Activated B cell treated with CpG ODN at 0.5 μM for 24 hours (primary cell): ENCODE measurements around the gene ORAI3. TPM values are rescaled to one million over a fixed set of nuclear protein-coding genes. Genes with fewer than 3 reads are reported as not detected.
"Not testable (repeated sequence)": the region's sequence is repeated elsewhere in the genome, so short reads cannot be mapped to it uniquely, and the experiment has no call there.

Experiments used
- ATAC-seq: fragments of 200-7000 bp; cut with Tn5 transposase; one replicate; pipeline ENCODE4 v1.10.0; 2021; ENCODE audit warnings: low read depth, mild to moderate bottlenecking, moderate library complexity
- CTCF ChIA-PET: fragments of 350-600 bp; sonication (Branson Sonifier 250); formaldehyde crosslinking; loops from one replicate; lab custom pipeline; 2021; ENCODE audit warnings: antibody characterized with exemption; lab: Charles Lee
- POLR2A ChIA-PET: fragments of 350-600 bp; sonication (Branson Sonifier 250); formaldehyde crosslinking; loops from one replicate; lab custom pipeline; 2021; ENCODE audit warnings: antibody characterized with exemption; lab: Charles Lee
- DNase-seq: peaks from one replicate; pipeline ENCODE4 v3.0.0; 2022
- H3K27ac Mint-ChIP-seq: one replicate; pipeline ENCODE4 v1.8.0; 2020; ENCODE audit warnings: mixed read lengths
- H3K27me3 Mint-ChIP-seq: one replicate; pipeline ENCODE4 v1.8.0; 2021; ENCODE audit warnings: mixed read lengths
- H3K36me3 Mint-ChIP-seq: one replicate; pipeline ENCODE4 v1.8.0; 2021; ENCODE audit warnings: low read depth, mixed read lengths
- H3K4me1 Mint-ChIP-seq: one replicate; pipeline ENCODE4 v1.8.0; 2021; ENCODE audit warnings: mixed read lengths
- H3K4me3 Mint-ChIP-seq: one replicate; pipeline ENCODE4 v1.8.0; 2020; ENCODE audit warnings: mild to moderate bottlenecking, mixed read lengths
- H3K9me3 Mint-ChIP-seq: one replicate; pipeline ENCODE4 v1.8.0; 2020; ENCODE audit warnings: mixed read lengths
- intact Hi-C: fragments of 100-400 bp; cut with micrococcal nuclease; formaldehyde crosslinking; loops from one replicate; pipeline ENCODE4 v1.15.1; 2024
- total RNA-seq: library from RNA; stranded (reverse); gene quantifications from 2 replicates; pipeline ENCODE4 v1.2.3, GENCODE V29; 2022
- TF ChIP-seq, protein P1 (sequence below): fragments of 200-600 bp; IDR thresholded peaks from one replicate; pipeline ENCODE4 v1.8.0; 2022; ENCODE audit warnings: antibody characterized with exemption, mild to moderate bottlenecking

The ORAI3 gene
- total RNA-seq, 1 donor from 2014 or later: 30.6 TPM

DNA sequence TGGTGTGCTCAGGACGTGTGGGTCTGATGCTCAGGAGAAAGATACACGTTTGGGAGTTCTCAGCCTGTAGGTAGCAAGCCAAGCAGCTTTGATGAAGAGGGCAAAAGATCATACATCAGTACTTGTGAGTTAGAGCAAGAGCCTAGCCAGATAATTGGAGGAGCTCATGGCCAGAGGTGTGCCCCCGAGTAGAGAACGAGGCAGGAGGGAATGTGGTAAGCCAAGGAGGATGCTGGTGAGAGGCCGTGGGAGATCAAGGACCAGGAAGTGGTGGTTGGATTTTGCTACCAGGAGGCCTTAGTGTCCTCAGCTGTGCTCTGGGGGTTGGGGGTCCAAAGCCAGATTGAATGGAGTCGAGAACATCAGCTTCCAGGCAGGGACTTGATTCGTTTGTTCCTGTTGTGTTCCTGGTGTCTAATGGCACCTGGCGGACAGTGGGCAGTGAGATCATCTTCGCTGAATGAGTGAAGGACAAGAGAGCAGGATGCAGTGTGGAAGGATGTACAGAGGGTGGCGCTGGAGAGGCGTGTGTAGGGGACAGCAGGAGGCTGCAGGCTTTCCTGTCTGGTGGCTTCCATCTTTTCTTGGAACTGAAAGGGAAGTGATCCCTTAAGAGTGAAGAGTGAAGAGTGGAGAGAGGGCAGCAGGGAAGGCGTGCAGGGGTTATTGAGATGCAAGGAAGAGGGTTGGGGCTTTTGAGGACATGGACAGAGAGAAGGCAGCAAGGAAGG lies 13.9 kb upstream of the ORAI3 start:
- ATAC-seq: peak; percentile 37
- H3K27me3 Mint-ChIP-seq: no peaks in the 10 kb centered on the region
- DNase-seq: no peak
- H3K9me3 Mint-ChIP-seq: no peaks in the 10 kb centered on the region
- intact Hi-C loops: no loop called here
- no peak overlapping the region for H3K4me3 Mint-ChIP-seq
- TF ChIP-seq, protein P1, sequence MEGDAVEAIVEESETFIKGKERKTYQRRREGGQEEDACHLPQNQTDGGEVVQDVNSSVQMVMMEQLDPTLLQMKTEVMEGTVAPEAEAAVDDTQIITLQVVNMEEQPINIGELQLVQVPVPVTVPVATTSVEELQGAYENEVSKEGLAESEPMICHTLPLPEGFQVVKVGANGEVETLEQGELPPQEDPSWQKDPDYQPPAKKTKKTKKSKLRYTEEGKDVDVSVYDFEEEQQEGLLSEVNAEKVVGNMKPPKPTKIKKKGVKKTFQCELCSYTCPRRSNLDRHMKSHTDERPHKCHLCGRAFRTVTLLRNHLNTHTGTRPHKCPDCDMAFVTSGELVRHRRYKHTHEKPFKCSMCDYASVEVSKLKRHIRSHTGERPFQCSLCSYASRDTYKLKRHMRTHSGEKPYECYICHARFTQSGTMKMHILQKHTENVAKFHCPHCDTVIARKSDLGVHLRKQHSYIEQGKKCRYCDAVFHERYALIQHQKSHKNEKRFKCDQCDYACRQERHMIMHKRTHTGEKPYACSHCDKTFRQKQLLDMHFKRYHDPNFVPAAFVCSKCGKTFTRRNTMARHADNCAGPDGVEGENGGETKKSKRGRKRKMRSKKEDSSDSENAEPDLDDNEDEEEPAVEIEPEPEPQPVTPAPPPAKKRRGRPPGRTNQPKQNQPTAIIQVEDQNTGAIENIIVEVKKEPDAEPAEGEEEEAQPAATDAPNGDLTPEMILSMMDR: no peak
- H3K4me1 Mint-ChIP-seq: peaks cover 7% of the 10 kb centered on the region
- no peak overlapping the region for H3K27ac Mint-ChIP-seq
- POLR2A ChIA-PET: no interaction called here
- CTCF ChIA-PET: no interaction called here
- H3K36me3 Mint-ChIP-seq: peaks cover 26% of the 10 kb centered on the region

DNA sequence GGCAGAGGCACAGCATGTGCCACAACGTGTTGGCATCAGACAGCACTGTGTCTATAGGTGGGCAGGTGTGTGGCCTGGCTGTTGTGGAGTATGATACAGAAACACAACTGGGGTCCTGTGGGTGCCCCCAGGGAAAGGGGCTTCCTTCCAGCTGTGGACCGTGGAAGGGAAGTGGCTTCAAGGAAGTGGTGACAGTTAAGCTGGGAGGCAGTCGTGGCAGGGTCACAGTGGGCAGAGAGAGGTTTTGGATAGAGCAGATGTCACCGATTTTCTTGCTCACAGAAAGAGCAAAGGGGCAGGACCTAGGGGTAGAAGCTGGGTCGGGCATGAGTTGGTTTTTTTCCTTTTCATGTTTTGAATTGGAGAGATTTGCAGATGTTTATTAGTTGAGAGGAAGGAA lies 11.2 kb upstream of the ORAI3 start:
- Mint-ChIP-seq H3K4me1 (peaks cover 20% of the 10 kb centered on the region), H3K27me3 (no peaks in the 10 kb centered on the region), H3K27ac (no peak overlapping the region), H3K9me3 (no peaks in the 10 kb centered on the region), H3K4me3 (no peak overlapping the region), H3K36me3 (peaks cover 10% of the 10 kb centered on the region)
- DNase-seq: no peak
- ATAC-seq: no peak
- intact Hi-C loops: no loop called here
- TF ChIP-seq, protein P1: no peak
- POLR2A ChIA-PET: interaction anchor here (0.5 kb wide), 1 partner anchor 125 kb away, joined by 3 read pairs; no protein-coding TSS in a partner anchor
- CTCF ChIA-PET: no interaction called here

DNA sequence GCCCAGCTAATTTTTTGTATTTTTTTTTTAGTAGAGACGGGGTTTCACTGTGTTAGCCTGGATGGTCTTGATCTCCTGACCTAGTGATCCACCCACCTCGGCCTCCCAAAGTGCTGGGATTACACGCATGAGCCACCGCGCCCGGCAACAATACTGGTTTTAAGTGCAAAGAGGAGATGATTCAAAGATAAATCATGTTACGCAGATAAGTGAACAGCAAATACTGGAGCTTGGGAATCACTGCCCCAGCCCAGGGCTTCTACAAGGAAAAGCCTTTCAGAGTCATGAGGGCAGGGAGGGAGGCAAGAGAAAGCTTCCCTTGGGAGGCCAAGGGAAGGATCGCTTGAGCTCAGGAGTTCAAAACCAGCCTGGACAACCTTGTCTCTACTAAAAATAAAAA lies 9.3 kb upstream of the ORAI3 start:
- ATAC-seq, DNase-seq, intact Hi-C loops, H3K27me3 Mint-ChIP-seq, H3K9me3 Mint-ChIP-seq, H3K27ac Mint-ChIP-seq, H3K4me3 Mint-ChIP-seq: not testable (repeated sequence)
- peaks cover 13% of the 10 kb centered on the region for H3K36me3 Mint-ChIP-seq
- CTCF ChIA-PET: interaction anchor here (1.4 to 4.2 kb wide), 2 partner anchors 11 to 95 kb away, joined by 3 to 40 read pairs; no protein-coding TSS in a partner anchor
- POLR2A ChIA-PET: interaction anchor here (0.7 to 1.3 kb wide), 2 partner anchors 237 to 276 kb away, joined by 4 read pairs; no protein-coding TSS in a partner anchor
- peaks cover 22% of the 10 kb centered on the region for H3K4me1 Mint-ChIP-seq

DNA sequence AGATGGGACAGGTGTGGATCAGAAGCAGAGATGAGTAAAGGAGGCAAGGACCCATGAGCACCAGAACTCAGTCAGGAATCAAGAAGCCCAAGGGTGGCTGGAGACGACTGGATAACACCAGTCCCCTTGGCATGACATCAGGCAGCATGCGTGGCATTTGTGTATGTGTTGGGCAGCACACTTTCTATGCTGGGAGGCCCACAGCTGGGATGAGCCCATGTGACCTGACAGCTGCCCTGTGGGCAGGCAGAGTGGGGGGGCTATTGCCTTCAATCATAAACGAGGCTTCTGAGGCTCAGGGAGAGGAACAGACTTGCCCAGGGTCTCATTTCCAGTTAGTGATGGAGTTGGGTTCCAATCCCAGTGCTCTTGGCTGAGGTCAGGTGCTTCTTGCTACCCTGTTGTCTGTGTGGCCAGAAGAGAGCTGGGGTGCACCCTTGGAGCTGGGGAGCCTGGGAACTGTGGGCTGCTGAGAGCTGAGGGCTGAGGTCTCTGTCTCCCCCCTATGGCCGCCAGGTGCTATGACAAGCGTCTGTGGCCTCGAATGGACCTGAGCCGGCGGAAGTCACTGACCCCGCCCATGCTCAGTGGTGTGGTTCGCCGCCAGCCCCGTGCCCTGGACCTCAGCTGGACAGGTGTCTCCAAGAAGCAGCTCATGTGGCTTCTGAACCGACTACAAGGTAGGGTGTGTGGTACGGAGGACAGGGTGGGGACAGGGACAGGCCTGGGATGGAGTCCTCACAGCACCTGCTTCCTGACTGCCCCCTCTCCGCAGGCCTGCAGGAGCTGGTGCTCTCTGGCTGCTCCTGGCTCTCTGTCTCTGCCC lies 7.1 kb upstream of the ORAI3 start:
- Mint-ChIP-seq H3K4me1 (peaks cover 22% of the 10 kb centered on the region), H3K9me3 (no peaks in the 10 kb centered on the region), H3K4me3 (peak overlapping the region; percentile 52), H3K36me3 (peaks cover 12% of the 10 kb centered on the region), H3K27ac (peak overlapping the region; percentile 63), H3K27me3 (no peaks in the 10 kb centered on the region)
- ChIA-PET CTCF (interaction anchor here (0.6 to 4.2 kb wide), 13 partner anchors 8 to 512 kb away, joined by 3 to 40 read pairs (median 4); partner anchors contain the start of gene DCTPP1), POLR2A (interaction anchor here (0.6 to 1.7 kb wide), 6 partner anchors 16 to 200 kb away, joined by 3 to 6 read pairs (median 4); partner anchors contain the start of genes KAT8, PHKG2 and SETD1A)
- peak; percentile 99 for ATAC-seq
- DNase-seq: peak; percentile 62
- TF ChIP-seq, protein P1: peak; percentile 62
- intact Hi-C loops: loop anchor here (1.0 kb wide), 3 partner anchors 8 to 98 kb away; no protein-coding TSS in a partner anchor

DNA sequence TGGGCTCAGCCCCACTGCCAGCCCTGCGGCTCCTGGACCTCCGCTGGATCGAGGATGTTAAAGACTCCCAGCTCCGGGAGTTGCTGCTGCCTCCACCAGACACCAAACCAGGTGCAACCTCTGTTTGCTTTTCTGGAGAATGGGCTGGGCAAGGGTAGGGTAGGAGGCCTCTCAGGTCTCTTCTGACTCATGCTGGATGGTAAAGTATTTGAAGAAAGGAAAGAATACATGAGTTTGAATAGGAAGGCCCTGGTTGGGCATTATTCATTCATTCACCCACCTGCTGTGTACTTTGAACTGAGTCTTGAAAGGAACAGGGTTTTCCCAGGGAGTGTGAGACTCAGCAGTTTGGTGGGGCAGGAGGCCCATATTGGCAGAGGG lies 6.5 kb upstream of the ORAI3 start:
- POLR2A ChIA-PET: interaction anchor here (0.6 to 1.7 kb wide), 5 partner anchors 40 to 504 kb away, joined by 3 to 6 read pairs (median 6); partner anchors contain the start of gene PHKG2
- DNase-seq: no peak
- Mint-ChIP-seq H3K27me3 (no peaks in the 10 kb centered on the region), H3K4me3 (no peak overlapping the region), H3K4me1 (peaks cover 21% of the 10 kb centered on the region), H3K9me3 (no peaks in the 10 kb centered on the region), H3K27ac (no peak overlapping the region), H3K36me3 (peaks cover 12% of the 10 kb centered on the region)
- ATAC-seq: no peak
- intact Hi-C loops: loop anchor here (1.0 kb wide), 3 partner anchors 8 to 98 kb away; no protein-coding TSS in a partner anchor
- CTCF ChIA-PET: interaction anchor here (0.9 to 4.2 kb wide), 9 partner anchors 8 to 136 kb away, joined by 3 to 40 read pairs (median 4); no protein-coding TSS in a partner anchor
- TF ChIP-seq, protein P1: no peak
